T-helper 17 cell (primary cell): ENCODE data around the gene SLC30A10. TPM values are rescaled to one million over a fixed set of nuclear protein-coding genes. Genes with fewer than 3 reads are reported as not detected.
A peak's percentile ranks its signal among the peaks of the same experiment; 100 is the strongest.
"Not testable (repeated sequence)": the region's sequence is repeated elsewhere in the genome, so short reads cannot be mapped to it uniquely, and the experiment has no call there.

Experiments used
- ATAC-seq: fragments of 150-1000 bp; cut with Tn5 transposase; 2 replicates; pipeline ENCODE4 v1.10.0; 2021; ENCODE audit warnings: mild to moderate bottlenecking, moderate library complexity
- DNase-seq, 3 donors: peaks; one replicate each; pipeline versions ENCODE4 v3.0.0 to v3.0.0-alpha.2; 2020 to 2021
- H3K9me3 ChIP-seq: one replicate; pipeline ENCODE4 v1.7.0; 2013; ENCODE audit warnings: low read length, mild to moderate bottlenecking; ENCODE audit not compliant: control insufficient read depth, poor library complexity, severe bottlenecking
- H3K27ac Mint-ChIP-seq: one replicate; pipeline ENCODE4 v1.8.0; 2022; ENCODE audit warnings: mild to moderate bottlenecking, moderate library complexity, mixed read lengths
- H3K27me3 Mint-ChIP-seq: one replicate; pipeline ENCODE4 v1.8.0; 2022; ENCODE audit warnings: mixed read lengths
- H3K36me3 Mint-ChIP-seq: one replicate; pipeline ENCODE4 v1.8.0; 2022; ENCODE audit warnings: low read depth, mixed read lengths
- H3K4me1 Mint-ChIP-seq: one replicate; pipeline ENCODE4 v1.8.0; 2022; ENCODE audit warnings: mild to moderate bottlenecking, mixed read lengths
- H3K4me3 Mint-ChIP-seq: one replicate; pipeline ENCODE4 v1.8.0; 2022; ENCODE audit warnings: mild to moderate bottlenecking, moderate library complexity, mixed read lengths
- total RNA-seq, 4 donors: library from RNA in 2 of 4; stranded (reverse) in 2 of 4; gene quantifications; one replicate each; pipeline ENCODE4 v1.2.3 and lab custom pipeline; 2022 to 2026

The SLC30A10 gene
- total RNA-seq, 2 donors from 2014 or later: not detected

DNA sequence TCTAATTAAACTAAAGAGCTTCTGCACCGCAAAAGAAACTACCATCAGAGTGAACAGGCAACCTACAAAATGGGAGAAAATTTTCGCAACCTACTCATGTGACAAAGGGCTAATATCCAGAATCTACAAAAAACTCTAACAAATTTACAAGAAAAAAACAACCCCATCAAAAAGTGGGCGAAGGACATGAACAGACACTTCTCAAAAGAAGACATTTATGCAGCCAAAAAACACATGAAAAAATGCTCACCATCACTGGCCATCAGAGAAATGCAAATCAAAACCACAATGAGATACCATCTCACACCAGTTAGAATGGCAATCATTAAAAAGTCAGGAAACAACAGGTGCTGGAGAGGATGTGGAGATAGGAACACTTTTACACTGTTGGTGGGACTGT, 20.4 kb upstream of the SLC30A10 start:
- H3K27me3 Mint-ChIP-seq: peaks cover 14% of the 10 kb centered on the region
- not testable (repeated sequence) for DNase-seq, H3K27ac Mint-ChIP-seq, H3K4me1 Mint-ChIP-seq, H3K4me3 Mint-ChIP-seq, H3K9me3 ChIP-seq, H3K36me3 Mint-ChIP-seq, ATAC-seq

- H3K9me3 ChIP-seq: no peaks in the 10 kb centered on the region
- ATAC-seq (no peak), DNase-seq (no peak)
- Mint-ChIP-seq H3K27ac (no peak overlapping the region), H3K4me3 (no peak overlapping the region), H3K36me3 (no peaks in the 10 kb centered on the region), H3K4me1 (peaks cover 3% of the 10 kb centered on the region), H3K27me3 (peaks cover 23% of the 10 kb centered on the region)
These were observed 17.4 kb upstream of the SLC30A10 start for GRCh38 chr1:219945795-219946194.

DNA sequence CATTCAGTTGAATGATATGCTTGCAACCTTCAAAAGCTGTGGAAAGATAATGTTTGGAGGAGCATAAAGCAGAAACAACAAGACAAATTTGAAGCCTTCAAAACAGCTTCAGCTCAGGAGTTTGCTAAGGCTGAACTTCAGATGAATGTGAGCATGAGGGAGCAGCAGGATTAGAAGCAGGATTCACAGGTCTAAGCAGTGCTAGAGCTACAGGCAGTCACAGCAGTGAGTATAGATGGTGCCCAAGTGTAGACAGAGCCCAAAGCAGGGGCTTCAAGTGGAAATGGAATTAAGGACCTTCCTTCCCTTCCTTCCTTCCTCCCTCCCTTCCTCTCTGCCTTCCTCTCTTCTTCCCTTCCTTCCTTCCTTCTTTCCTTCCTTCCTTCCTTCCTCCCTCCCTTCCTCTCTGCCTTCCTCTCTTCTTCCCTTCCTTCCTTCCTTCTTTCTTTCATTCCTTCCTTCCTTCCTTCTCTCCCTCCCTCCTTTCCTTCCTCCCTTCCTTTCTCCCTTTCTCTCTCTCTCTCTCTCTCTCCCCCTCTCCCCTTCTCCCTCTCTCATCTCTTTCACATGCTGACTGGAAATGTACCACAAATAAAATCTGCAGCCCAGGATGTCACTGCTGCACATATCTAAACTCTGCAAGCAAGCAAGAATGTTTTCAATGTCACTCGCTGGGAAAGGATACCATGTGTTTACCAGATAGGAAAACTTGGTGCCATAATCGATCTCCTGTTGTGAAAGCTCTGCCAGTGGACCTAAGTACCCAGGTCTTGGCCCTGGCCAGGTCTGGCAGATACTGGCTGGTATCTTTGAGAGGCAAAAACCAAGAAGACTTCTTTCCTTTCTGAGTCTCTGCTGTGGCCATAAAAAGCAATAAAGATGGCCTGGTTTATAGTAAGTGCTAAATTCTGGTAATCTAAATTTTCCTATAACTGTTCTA, 13.1 kb upstream of the SLC30A10 start:
- DNase-seq (no peak), ATAC-seq (no peak)
- peaks cover 55% of the 10 kb centered on the region for H3K27me3 Mint-ChIP-seq
- no peak overlapping the region for H3K27ac Mint-ChIP-seq
- H3K4me1 Mint-ChIP-seq: peaks cover 3% of the 10 kb centered on the region
- H3K9me3 ChIP-seq: no peaks in the 10 kb centered on the region
- H3K36me3 Mint-ChIP-seq: no peaks in the 10 kb centered on the region
- no peak overlapping the region for H3K4me3 Mint-ChIP-seq

GRCh38 chr1:219940707-219941106, 12.3 kb upstream of the SLC30A10 start:
- peaks cover 55% of the 10 kb centered on the region for H3K27me3 Mint-ChIP-seq
- H3K9me3 ChIP-seq: no peaks in the 10 kb centered on the region
- H3K4me1 Mint-ChIP-seq: peaks cover 3% of the 10 kb centered on the region
- no peak overlapping the region for H3K27ac Mint-ChIP-seq
- no peak for ATAC-seq
- DNase-seq: no peak
- H3K4me3 Mint-ChIP-seq: no peak overlapping the region
- no peaks in the 10 kb centered on the region for H3K36me3 Mint-ChIP-seq

GRCh38 chr1:219938706-219939105, 10.3 kb upstream of the SLC30A10 start:
- H3K27me3 Mint-ChIP-seq: peaks cover 63% of the 10 kb centered on the region
- H3K4me1 Mint-ChIP-seq: no peaks in the 10 kb centered on the region
- no peaks in the 10 kb centered on the region for H3K9me3 ChIP-seq
- DNase-seq (no peak), ATAC-seq (no peak)
- no peak overlapping the region for H3K27ac Mint-ChIP-seq
- no peaks in the 10 kb centered on the region for H3K36me3 Mint-ChIP-seq
- no peak overlapping the region for H3K4me3 Mint-ChIP-seq

GRCh38 chr1:219933763-219934162, 5.4 kb upstream of the SLC30A10 start:
- DNase-seq, H3K36me3 Mint-ChIP-seq, ATAC-seq, H3K27ac Mint-ChIP-seq, H3K9me3 ChIP-seq, H3K4me3 Mint-ChIP-seq, H3K4me1 Mint-ChIP-seq: not testable (repeated sequence)
- H3K27me3 Mint-ChIP-seq: peaks cover 63% of the 10 kb centered on the region

- no peaks in the 10 kb centered on the region for H3K9me3 ChIP-seq
- Mint-ChIP-seq H3K27me3 (peaks cover 64% of the 10 kb centered on the region), H3K27ac (no peak overlapping the region), H3K36me3 (peaks cover 4% of the 10 kb centered on the region), H3K4me1 (peaks cover 16% of the 10 kb centered on the region), H3K4me3 (no peak overlapping the region)
- DNase-seq (no peak), ATAC-seq (no peak)
These were observed 2.7 kb upstream of the SLC30A10 start for GRCh38 chr1:219931033-219931432.

- H3K9me3 ChIP-seq: no peaks in the 10 kb centered on the region
- Mint-ChIP-seq H3K4me3 (peak overlapping the region; percentile 76), H3K27ac (no peak overlapping the region), H3K36me3 (peaks cover 4% of the 10 kb centered on the region), H3K27me3 (peaks cover 67% of the 10 kb centered on the region), H3K4me1 (peaks cover 16% of the 10 kb centered on the region)
- no peak for DNase-seq
- no peak for ATAC-seq
These were observed 398 bp upstream of the SLC30A10 start for GRCh38 chr1:219928791-219929118.

DNA sequence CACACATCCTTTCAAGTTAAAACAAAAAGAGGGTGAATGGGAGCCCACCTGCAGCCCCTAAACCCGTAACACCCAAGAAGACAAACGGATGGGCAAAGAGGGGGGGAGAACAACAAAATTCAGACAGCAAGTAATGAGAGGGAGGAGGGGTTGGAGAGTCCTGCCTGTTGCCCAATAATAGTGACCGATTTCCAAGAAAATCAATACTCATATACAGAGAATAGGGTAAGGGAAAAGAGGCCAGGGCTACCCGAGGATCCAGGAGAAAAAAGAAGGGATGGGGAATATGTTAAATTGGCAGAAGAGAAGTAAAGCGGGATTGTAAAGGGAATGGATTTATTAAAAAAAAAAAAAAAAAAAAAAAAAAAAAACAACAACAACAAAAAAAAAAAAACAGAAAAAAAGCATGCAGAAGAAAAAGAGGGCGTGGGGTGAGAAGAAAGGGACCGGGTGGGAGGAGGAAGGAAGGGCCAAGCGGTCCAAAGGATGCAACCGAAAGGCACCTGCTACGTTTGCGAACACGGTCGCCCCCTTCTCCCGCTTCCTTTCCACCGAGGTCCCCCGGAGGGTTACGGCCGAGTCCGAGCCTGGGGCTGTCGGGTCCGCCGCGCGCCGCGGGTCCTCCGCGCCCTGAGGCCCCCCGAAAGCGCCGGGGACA, 930 bp downstream of the SLC30A10 start:
- H3K4me1 Mint-ChIP-seq: peaks cover 16% of the 10 kb centered on the region
- peaks cover 4% of the 10 kb centered on the region for H3K36me3 Mint-ChIP-seq

GRCh38 chr1:219926363-219926998, 1.9 kb downstream of the SLC30A10 start:
- H3K27me3 Mint-ChIP-seq: peaks cover 74% of the 10 kb centered on the region
- H3K4me1 Mint-ChIP-seq: peaks cover 16% of the 10 kb centered on the region
- H3K4me3 Mint-ChIP-seq: no peak overlapping the region
- H3K9me3 ChIP-seq: no peaks in the 10 kb centered on the region
- ATAC-seq: no peak
- peaks cover 4% of the 10 kb centered on the region for H3K36me3 Mint-ChIP-seq
- H3K27ac Mint-ChIP-seq: no peak overlapping the region
- no peak for DNase-seq

More for the DNA sequence above, 930 bp downstream of the SLC30A10 start:
- Mint-ChIP-seq H3K27ac (no peak overlapping the region), H3K4me3 (peak overlapping the region; percentile 62), H3K27me3 (peaks cover 71% of the 10 kb centered on the region)
- H3K9me3 ChIP-seq: no peaks in the 10 kb centered on the region
- ATAC-seq (no peak), DNase-seq (no peak)

- H3K4me3 Mint-ChIP-seq: no peak overlapping the region
- peaks cover 4% of the 10 kb centered on the region for H3K36me3 Mint-ChIP-seq
- H3K27ac Mint-ChIP-seq: no peak overlapping the region
- ATAC-seq (no peak), DNase-seq (no peak)
- H3K4me1 Mint-ChIP-seq: peaks cover 16% of the 10 kb centered on the region
- no peaks in the 10 kb centered on the region for H3K9me3 ChIP-seq
- peaks cover 58% of the 10 kb centered on the region for H3K27me3 Mint-ChIP-seq
These were observed 4.0 kb downstream of the SLC30A10 start for GRCh38 chr1:219924342-219924741.

- H3K36me3 Mint-ChIP-seq: no peaks in the 10 kb centered on the region
- ATAC-seq (no peak), DNase-seq (no peak)
- no peaks in the 10 kb centered on the region for H3K9me3 ChIP-seq
- H3K4me1 Mint-ChIP-seq: no peaks in the 10 kb centered on the region
- no peak overlapping the region for H3K4me3 Mint-ChIP-seq
- H3K27me3 Mint-ChIP-seq: peaks cover 22% of the 10 kb centered on the region
- H3K27ac Mint-ChIP-seq: no peak overlapping the region
These were observed 10.4 kb downstream of the SLC30A10 start for GRCh38 chr1:219917851-219918466.

GRCh38 chr1:219917281-219917680, 11.1 kb downstream of the SLC30A10 start:
- Mint-ChIP-seq H3K27ac (no peak overlapping the region), H3K4me3 (no peak overlapping the region), H3K27me3 (peaks cover 15% of the 10 kb centered on the region), H3K4me1 (no peaks in the 10 kb centered on the region), H3K36me3 (no peaks in the 10 kb centered on the region)
- H3K9me3 ChIP-seq: no peaks in the 10 kb centered on the region
- ATAC-seq (no peak), DNase-seq (no peak)
